Left forelimb (tissue), 1 donor: ENCODE results near the gene GSTA4.
"Not testable (repeated sequence)": the region's sequence is repeated elsewhere in the genome, so short reads cannot be mapped to it uniquely, and the experiment has no call there.

Source experiments
- DNase-seq: peaks from one replicate; pipeline ENCODE4 v3.0.0-alpha.2; 2018; ENCODE audit warnings: low spot score

The GSTA4 gene

DNA sequence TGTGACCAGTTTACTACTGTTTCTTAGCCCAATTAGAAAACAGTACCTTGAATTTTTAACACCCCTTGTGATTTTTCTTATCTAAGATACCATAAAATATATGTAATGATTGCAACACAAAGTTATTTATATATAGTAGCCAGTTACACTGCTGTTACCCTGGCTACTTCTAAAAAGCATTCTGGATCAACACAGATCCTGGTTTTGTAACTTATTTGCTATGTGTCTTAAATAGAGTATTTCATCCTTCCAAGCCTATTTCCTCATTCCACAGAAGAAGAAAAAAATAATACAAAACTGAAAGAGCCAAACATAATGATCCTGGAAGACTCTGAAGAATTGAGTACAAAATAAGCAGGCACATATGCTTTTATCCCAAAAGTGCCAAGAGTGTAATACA is 19.0 kb upstream of the GSTA4 start:
- DNase-seq, result no peak

DNA sequence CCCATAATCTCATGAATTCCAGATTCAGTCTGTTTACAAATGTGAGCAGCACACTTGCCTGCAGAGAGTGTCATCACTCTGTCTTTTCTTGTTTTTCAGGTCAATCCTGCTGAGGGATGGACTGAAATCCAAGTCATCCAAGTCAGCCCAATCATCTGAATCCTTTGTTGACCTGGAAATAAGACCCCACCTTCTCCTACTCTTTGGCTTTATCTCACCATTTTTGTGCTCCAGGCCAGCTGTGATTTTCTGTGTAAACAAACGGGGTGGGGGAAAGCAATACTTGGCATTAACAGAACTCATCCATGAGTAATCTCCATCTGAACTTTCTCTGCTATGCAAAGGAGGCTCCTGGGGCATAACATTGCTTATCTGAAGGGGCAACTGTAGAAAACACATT is 16.9 kb upstream of the GSTA4 start:
- DNase-seq, result no peak

DNA sequence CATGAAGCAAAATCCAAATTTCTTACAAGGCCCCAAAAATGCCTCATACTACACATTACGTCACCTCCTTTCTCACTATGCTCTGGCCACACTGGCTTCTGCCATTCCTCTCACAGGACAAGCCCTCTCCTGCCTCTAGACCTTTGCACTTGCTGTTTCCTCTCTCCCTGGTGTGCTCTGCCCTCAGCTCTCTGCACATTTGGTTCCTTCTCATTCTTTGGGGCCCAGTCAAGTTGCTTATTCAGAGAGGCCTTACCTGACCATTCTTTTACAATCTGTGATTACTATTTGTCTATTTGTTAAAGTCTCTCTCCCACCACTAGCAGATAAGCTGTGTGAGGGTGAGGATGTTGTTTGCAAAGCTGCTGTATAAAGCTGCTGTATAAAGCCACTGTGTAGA is 15.4 kb upstream of the GSTA4 start:
- DNase-seq, result no peak

DNA sequence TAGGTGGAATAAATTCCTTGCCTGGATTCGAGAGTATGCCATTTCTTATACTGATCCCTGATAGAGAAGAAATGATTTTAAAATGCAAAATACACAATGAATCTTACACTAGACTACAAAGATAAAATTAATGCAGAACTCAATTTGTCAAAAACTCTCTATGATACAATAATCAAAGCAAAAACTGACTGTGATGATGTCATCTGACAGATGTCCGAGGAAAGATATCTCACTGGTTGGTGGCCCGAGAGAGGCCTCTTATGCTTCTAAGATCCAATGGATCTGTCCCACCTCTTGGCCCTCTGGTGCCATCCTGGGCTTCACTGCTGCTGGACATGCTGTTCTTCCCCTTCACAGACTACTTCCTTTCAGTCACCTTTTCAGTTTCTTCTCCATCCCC is 14.4 kb upstream of the GSTA4 start:
- DNase-seq, result no peak

DNA sequence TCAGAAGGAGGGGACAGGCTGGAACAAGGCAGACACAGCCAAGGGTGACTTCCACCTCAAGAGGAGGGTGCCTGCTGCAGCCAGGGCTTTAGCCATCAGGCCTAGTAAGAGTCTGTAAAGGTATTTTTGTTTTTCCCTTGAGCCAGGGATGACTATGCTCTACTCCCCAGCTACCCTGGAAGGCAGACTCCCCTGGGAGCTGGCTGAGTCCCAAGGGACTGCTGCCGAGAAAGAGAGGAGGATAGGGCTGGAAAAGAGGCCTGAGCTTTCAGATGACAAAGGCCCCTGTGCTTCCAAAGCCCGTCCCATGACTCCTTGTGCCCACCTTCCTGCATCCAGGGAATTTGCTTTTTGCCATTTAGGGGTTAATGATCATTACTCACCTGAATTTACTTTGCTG is 14.0 kb upstream of the GSTA4 start:
- DNase-seq, result no peak

DNA sequence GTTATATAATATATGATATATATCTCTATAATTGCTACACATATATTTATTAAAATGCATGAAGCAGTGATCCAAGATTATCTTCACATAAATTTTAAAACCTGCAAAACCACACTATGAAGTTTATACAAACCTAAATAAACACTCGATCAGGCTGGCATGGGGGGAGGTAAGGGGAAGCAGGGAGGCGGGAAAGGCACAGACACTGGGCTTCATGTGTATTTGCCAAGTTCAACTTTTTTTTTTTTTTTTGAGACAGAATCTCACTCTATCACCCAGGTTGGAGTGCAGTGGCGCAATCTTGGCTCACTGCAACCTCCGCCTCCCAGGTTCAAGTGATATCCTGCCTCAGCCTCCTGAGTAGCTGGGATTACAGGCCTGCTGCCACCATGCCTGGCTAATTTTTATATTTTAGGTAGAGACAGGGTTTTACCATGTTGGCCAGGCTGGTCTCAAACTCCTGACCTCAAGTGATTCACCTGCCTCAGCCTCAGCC is 13.2 kb upstream of the GSTA4 start:
- not testable (repeated sequence) for DNase-seq

DNA sequence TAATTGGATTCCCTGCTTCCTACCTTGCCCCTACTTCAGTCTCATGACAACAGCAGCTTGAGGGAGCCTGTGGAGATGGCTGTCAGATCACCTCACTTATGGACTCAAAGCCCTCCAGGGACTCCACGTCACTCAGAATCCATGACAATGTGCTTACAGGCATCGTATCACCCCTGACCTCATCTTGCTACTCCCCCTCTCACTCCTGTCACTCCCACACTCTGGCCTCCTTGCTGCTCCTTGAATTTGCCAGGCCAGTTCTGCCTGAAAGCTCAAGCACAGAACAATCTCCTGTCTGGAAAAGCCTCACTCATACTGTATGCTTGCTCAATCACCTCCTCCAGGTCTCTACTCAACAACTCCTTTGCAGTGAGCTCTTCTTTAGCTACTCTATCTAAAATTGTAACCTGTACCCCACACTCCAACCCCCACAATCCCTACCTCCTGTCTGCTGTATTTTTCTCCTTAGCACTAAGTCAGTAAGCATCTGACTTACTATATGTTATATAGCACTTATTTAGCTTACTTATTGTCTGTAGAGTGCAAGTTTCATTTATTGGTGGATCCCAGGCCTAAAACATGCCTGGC is 10.7 kb upstream of the GSTA4 start:
- no peak for DNase-seq

DNA sequence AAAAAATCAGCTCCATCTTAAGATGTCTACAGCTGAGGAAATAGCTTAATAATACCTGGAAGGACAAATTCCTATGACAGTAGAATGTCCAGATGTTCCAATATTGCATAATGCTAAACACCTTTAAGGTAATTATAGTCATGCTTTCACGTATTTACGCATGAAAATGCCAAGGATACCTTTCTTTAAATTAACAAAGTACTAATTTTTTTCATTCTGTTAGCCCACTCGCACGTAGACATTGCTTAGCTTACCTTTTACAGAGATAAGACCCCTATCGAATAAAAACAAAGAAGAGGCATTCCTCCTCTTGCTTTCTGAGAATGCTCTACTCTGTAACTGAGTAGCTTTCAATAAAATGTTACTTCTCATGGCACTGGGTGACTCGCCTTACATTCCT is 4.4 kb upstream of the GSTA4 start:
- DNase-seq, result no peak

DNA sequence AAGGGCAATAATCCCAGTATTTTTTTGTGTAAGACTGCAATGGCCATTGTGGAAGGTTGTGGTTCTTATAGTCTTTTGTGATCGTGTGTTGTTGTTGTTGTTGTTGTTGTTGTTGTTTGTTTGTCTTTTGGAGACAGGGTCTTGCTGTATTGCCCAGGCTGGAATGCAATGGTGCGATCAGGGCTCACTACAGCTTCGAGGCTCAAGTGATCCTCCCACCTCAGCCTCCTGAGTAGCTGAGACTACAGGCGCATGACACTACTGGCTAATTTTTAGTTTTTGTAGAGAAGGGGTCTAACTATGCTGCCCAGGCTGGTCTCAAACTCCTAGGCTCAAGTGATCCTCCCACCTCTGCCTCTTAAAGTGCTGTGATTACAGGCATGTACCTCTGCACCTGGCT is 3.5 kb upstream of the GSTA4 start:
- no peak for DNase-seq

DNA sequence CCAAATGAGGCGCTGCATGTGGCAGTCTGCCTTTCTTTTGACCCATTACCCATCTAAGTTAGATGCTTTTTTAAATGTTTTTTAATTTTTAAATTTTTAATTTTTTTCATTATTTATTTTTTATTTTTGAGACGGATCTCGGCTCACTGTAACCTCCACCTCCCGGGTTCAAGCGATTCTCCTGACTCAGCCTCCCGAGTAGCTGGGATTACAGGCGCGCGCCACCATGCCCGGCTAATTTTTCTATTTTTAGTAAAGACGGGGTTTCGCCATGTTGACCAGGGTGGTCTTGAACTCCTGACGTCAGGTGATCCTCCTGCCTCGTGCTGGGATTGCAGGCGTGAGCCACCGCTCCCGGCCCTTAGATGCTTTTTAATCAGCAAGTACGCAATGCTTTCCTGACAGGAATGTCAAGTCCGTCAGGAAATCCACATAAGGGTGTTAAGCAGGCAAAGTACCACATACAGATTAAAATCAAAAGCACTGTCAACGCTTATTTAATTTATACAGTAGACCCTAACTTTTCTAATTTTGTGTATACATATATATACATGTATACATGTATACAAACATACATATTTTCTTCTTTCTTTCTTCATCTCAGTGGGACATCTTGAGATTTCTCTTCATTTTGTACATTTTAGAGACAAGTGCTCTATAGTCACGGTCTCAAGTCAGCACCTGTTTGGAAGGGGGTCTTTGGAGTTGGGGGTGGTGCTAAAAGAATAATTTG is 995 bp upstream of the GSTA4 start:
- no peak for DNase-seq

DNA sequence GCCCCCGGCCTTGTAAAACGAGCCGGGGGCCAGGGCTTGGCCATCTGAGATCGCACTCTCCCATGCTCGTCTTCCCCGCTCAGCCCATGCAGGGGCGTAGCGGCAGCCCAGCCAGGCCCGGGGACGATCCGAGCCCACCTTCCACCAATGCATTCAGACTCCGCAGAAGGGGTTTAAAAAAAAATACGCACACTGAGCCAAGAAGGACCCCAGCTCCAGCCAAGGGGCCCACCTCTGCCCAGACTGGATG is 320 bp downstream of the GSTA4 start:
- DNase-seq, result no peak

DNA sequence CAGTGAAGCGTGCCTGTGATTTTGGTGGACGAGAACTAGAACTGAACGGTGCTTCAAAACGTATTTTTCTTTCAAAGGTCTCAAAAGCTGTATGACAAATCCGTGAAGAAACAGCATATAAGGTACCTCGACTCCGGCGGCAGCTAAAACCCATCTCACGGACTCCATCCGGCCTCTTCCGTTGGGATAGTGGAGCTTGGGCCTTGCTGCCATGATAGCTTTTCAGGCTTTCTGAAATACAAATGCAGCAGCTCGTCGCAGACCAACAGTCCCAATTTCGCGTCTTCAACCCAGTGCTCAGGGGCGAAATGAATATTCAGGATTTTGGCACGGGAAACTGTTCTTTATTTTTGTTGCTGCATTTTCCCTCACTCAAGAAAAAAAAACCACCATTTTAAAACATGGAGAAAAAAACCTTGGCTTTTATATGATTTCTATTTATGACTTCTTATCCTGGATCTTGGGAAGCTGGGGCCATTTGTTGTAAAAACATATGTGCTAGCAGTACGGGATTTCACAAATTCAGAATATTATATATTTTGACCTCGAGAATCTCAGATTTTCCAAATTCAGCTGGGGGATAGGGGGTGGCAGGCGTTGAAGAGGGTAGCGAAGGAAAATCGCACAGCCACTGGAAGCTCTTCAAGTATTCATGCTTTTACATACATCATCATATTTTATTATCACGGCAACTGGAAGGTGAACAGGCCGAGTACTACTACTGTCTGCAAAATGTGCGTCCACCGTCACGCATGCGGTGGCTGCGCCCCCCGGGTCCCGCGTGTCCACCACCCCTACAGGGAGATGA is 849 bp downstream of the GSTA4 start:
- DNase-seq, result no peak

DNA sequence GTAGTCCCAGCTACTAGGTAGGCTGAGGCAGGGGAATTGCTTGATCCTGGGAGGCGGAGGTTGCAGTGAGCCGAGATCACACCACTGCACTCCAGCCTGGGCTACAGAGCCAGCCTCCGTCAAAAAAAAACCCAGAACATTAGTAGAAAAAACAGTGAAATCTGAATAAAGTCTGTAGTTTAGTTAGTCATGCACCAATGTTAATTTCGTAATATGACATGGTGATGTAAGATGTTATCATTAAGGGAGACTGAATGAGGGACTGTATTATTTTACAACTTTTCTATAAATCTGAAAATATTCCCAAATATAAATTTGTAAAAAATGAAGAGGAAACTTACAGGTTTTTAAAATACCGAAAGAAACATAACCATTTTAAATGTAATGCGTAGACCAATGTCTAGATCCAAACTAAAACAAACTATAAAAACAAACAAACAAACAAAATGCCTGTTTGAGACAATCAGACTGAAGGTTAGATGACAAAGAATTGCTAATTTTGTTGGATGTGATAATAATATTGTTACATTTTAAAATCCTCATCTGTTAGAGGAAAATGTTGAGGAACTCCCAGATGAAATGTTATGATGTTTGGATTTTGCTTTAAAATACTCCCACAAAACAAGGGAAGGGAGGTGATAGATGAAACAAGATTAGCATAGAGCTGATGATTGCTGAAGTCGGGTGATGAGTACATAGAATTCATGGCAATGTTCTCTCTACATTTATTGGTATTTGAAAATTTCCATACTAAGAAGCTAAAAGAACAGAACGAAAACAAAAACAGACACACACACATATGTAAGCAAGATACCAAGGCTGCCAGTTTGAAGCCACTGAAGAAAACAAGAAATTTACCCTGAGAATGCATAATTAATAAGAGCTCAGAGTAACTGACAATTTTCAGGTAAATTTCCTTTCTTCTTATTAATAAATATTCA is 1.8 kb downstream of the GSTA4 start:
- no peak for DNase-seq

DNA sequence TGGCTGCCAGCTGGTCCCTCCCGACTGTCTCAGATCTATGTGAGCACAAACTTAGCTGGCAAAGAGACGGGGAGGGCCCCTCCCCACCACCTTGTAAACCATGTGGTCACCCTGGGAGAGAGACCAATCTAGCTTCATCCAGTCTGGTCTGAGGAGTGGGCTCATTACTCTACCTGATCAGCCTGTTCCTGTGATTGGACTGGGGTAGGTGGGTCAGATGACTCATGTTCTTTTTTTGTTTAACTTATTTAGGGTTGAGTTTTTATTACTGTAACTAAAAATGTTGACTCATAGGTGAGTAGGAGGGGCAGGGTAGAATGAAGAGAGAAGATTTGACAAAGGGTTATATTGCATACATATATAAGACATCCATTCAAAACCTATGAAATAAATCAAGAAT is 4.7 kb downstream of the GSTA4 start:
- DNase-seq, result no peak

DNA sequence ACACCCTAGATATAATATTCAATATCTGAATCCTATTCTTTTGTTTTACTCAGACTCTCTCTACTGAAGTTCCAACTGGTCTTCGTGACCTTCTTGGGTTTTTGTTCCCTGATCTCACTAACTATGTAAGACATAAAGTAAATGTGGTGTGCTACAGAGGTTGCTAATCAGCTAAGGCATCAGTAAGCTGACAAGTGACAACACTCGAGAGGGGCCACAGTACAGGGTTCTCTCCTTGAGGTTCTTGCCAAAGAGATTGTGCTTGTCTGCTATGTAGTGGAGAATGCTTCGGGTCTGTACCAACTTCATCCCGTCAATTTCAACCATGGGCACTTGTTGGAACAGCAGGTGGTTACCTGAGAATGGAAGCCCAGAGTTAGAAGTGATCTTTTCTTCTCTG is 9.9 kb downstream of the GSTA4 start:
- DNase-seq, result no peak

DNA sequence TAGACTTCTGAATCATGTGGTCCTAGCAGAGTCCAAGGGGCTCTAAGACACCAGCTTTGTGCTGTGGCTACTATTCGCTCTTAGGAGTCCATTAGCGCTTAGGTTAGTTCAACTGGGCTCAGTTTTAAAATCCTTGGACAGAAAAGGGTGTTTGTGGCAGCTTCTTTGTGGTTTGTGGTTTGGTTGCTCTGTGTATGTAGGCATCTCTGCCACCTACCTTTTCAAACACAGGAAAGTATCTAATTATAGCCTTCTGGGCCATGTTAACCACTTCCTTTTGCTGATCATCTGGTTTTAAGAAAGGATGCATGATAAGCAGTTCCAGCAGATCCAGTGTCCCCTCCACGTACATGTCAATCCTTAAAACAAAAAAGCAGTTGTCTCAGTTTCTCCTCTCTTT is 10.8 kb downstream of the GSTA4 start:
- no peak for DNase-seq

DNA sequence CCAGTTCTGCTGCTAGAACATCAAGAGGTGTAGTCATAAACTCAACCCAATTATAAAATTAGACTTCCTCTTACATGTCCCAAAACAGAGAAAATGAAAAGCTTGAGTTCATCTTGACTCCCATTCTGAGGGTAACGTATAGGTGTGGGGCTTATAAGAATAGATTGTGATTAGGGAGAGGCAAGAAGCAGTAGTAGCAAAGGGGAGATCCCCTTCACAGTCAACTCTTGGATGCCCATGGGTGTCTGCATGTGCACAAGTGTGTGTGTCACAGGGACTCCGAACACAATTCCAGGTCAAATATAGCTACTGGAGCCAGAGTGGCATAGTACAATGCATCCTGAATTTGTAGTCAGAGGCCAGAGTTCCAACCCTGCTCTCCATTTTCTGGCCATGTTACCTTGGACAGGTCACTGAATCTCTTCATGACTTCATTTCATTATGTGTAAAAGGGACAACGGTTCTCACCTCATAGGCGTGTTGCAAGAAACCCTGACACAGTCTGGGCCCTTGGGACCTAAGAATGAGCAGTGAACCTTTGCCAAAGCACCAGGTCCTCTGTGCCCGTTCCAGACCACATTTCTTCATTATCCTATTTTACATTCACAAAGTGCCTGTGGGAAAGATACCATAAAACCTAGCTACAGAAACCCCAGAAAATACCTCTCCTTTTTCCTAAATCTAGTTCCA is 11.8 kb downstream of the GSTA4 start:
- no peak for DNase-seq

DNA sequence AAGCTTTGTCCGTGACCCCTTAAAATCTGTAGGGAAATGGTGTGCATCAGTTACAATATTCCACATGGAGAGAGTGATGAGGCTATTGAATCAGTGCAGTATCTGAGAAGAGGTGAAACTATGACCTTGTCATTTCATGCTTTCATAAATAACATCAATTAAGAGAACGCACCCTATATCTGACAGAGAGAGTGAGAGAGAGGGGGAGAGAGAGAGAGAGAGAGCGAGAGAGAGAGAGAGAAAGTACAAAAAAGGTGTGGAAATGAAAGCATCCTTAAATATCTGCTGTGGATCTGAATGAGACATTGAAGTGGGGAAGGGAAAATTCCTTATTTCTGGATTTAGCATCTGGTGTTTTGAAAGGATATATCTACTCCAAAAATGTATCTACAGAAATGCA is 12.4 kb downstream of the GSTA4 start:
- no peak for DNase-seq

DNA sequence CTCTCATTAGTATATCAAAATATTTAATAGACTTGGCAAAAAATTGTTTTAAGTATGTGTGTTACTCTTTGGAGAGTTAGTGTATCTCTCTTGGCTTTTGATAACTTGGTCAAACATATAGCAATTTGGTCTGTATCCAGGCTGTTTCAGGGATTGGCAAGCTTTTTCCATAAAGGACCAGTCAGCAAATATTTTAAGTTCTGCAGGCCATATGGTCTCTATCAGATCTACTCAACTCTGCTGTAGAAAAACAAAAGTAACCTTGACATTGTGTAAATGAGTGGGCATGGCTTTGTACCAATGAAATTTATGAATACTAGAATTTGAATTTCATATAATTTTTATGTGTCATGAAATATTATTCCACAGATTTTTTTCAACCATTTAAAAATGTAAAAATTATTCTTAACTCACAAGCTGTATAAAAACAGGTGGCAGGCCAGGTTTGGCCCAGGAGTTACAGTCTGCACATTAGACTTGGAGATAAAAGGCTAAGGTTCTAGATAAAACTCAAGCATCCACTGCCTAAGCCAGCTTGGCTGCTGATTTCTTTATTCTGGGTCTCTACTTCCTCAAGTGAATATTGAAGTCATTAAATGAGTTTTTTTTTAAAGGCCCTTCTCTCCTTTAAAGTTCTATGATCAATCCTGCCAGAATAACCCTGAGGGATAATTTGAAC is 13.7 kb downstream of the GSTA4 start:
- no peak for DNase-seq

DNA sequence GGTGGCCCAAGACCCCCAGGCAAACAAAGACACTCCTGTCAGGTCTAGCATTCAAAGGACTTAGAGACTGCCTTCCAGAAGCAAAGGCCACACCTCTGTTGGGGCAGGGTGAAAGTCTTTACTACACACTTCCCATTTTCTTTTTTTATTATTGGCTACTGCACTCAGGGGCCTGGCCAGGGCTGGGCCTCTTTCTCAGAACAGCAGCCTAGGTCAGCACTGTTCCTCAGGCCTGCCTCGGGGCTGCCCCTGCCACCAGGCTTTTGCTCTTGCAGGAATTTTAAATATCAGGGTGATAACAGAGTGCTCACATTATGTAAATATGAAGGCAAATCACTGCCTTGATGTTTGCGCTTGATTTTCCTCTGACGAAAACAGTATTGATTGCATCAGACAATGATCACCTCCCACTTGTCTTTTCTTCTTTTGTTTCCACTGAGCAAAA is 18.5 kb downstream of the GSTA4 start:
- DNase-seq, result no peak

DNA sequence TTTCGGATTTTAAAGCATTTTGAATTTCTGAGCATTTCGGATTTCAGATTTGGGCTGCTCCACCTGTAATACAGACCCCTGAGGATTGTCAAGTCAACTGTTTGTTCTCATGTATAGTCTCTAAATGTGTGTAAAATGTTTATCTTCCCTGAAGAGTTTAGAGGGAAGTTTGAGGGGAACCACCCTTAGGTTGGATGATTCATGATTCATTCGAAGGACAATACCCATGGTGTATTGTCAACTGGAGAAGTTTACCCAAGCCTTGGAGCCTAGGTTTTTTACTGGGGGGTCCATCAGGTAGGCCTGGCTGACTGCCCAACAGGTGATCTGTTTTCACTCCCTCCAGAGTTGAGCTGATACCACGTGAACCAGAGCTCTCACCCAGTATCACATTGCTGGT is 18.9 kb downstream of the GSTA4 start:
- DNase-seq, result no peak
